ENCODE results near the gene FXYD1. TPM values are rescaled to one million over a fixed set of nuclear protein-coding genes. Genes with fewer than 3 reads are reported as not detected.
A peak's percentile ranks its signal among the peaks of the same experiment; 100 is the strongest.

FXYD1 gene
- total and polyA plus RNA-seq, 2 experiments from 2014 or later, result 1.5 to 26.8 TPM

GRCh38 chr19:35134601-35135242 is 3.9 kb upstream of the FXYD1 start, which contains the start of gene LGI4 (continued):
- TF ChIP-seq, protein P1, sequence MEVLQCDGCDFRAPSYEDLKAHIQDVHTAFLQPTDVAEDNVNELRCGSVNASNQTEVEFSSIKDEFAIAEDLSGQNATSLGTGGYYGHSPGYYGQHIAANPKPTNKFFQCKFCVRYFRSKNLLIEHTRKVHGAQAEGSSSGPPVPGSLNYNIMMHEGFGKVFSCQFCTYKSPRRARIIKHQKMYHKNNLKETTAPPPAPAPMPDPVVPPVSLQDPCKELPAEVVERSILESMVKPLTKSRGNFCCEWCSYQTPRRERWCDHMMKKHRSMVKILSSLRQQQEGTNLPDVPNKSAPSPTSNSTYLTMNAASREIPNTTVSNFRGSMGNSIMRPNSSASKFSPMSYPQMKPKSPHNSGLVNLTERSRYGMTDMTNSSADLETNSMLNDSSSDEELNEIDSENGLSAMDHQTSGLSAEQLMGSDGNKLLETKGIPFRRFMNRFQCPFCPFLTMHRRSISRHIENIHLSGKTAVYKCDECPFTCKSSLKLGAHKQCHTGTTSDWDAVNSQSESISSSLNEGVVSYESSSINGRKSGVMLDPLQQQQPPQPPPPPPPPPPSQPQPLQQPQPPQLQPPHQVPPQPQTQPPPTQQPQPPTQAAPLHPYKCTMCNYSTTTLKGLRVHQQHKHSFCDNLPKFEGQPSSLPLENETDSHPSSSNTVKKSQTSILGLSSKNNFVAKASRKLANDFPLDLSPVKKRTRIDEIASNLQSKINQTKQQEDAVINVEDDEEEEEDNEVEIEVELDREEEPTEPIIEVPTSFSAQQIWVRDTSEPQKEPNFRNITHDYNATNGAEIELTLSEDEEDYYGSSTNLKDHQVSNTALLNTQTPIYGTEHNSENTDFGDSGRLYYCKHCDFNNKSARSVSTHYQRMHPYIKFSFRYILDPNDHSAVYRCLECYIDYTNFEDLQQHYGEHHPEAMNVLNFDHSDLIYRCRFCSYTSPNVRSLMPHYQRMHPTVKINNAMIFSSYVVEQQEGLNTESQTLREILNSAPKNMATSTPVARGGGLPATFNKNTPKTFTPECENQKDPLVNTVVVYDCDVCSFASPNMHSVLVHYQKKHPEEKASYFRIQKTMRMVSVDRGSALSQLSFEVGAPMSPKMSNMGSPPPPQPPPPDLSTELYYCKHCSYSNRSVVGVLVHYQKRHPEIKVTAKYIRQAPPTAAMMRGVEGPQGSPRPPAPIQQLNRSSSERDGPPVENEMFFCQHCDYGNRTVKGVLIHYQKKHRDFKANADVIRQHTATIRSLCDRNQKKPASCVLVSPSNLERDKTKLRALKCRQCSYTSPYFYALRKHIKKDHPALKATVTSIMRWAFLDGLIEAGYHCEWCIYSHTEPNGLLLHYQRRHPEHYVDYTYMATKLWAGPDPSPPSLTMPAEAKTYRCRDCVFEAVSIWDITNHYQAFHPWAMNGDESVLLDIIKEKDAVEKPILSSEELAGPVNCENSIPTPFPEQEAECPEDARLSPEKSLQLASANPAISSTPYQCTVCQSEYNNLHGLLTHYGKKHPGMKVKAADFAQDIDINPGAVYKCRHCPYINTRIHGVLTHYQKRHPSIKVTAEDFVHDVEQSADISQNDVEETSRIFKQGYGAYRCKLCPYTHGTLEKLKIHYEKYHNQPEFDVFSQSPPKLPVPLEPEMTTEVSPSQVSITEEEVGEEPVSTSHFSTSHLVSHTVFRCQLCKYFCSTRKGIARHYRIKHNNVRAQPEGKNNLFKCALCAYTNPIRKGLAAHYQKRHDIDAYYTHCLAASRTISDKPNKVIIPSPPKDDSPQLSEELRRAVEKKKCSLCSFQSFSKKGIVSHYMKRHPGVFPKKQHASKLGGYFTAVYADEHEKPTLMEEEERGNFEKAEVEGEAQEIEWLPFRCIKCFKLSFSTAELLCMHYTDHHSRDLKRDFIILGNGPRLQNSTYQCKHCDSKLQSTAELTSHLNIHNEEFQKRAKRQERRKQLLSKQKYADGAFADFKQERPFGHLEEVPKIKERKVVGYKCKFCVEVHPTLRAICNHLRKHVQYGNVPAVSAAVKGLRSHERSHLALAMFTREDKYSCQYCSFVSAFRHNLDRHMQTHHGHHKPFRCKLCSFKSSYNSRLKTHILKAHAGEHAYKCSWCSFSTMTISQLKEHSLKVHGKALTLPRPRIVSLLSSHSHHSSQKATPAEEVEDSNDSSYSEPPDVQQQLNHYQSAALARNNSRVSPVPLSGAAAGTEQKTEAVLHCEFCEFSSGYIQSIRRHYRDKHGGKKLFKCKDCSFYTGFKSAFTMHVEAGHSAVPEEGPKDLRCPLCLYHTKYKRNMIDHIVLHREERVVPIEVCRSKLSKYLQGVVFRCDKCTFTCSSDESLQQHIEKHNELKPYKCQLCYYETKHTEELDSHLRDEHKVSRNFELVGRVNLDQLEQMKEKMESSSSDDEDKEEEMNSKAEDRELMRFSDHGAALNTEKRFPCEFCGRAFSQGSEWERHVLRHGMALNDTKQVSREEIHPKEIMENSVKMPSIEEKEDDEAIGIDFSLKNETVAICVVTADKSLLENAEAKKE (CRISPR knock-in tag; IDR thresholded peaks at IDR 0.05), result no peak

GRCh38 chr19:35135389-35135909 is 3.2 kb upstream of the FXYD1 start:
- no peaks in the 10 kb centered on the region for H3K36me3 ChIP-seq (ENCODE audit: insufficient read depth)
- peaks cover 14% of the 10 kb centered on the region; the same call in 1 of the 2 replicates for H3K4me1 ChIP-seq (ENCODE audit: insufficient read depth)
- 0 out of 2 replicates have a peak, but pooled peaks cover 2% of the 10 kb centered on the region for H3F3A ChIP-seq (replicated peaks; ENCODE audit: low read depth)
- peaks cover 10% of the 10 kb centered on the region for H3K9me2 ChIP-seq (ENCODE audit: insufficient read depth)
- H3K27me3 ChIP-seq (ENCODE audit: insufficient read depth), result no peaks in the 10 kb centered on the region
- Mint-ChIP-seq H3K27ac (no peak overlapping the region), H3K36me3 (ENCODE audit: low read depth) (no peaks in the 10 kb centered on the region; the same call in 2 of the 3 replicates), H3K27me3 (ENCODE audit: insufficient read depth, low read depth, poor library complexity) (peaks cover 16% of the 10 kb centered on the region), H3K4me1 (peaks cover 22% of the 10 kb centered on the region), H3K4me3 (no peak overlapping the region), H3K9me3 (no peaks in the 10 kb centered on the region)
- peak overlapping the region; percentile 48 for H3K4me3 ChIP-seq
- no peaks in the 10 kb centered on the region for H3K79me2 ChIP-seq (replicated peaks; ENCODE audit: insufficient read depth)
- TF ChIP-seq ZNF114 (CRISPR knock-in tag; IDR thresholded peaks at IDR 0.05) (no peak), EZH2 (IDR thresholded peaks at IDR 0.05; ENCODE audit: low read depth, unreplicated experiment) (no peak), CREB1 (CRISPR knock-in tag; IDR thresholded peaks at IDR 0.05; ENCODE audit: low read depth) (peak; percentile 47; the same call in 1 of the 2 replicates), CTCF (conservative IDR thresholded peaks at IDR 0.05; ENCODE audit: low read depth in 2 of 2) (peak; percentile 80 to 86)
- peak overlapping the region; percentile 80 for H3K4me2 ChIP-seq
- no peaks in the 10 kb centered on the region for H4K20me1 ChIP-seq (replicated peaks; ENCODE audit: insufficient read depth)
- H3K27ac ChIP-seq (ENCODE audit: low read depth), result no peak overlapping the region
- peak; percentile 92 for ATAC-seq
- no peak overlapping the region for H2AFZ ChIP-seq
- DNase-seq (ENCODE audit: low spot score), result peak; percentile 87
